GM12892 (cell line): ENCODE data around the gene KRT71.

Source experiments
- POLR2A ChIP-seq: IDR thresholded peaks from 2 replicates; pipeline ENCODE4 v1.6.1; 2011; ENCODE audit warnings: low read depth, low read length, control low read depth
- POLR2AphosphoS5 ChIP-seq: IDR thresholded peaks from 2 replicates; pipeline ENCODE4 v1.6.1; 2011; ENCODE audit warnings: low read depth, low read length, control low read depth

- TF ChIP-seq POLR2AphosphoS5 (no peak), POLR2A (no peak)
These were observed 7.0 kb upstream of the KRT71 start for GRCh38 chr12:52559979-52560378.
